H9 (cell line): Measurements from ENCODE around the gene SCD. TPM values are rescaled to one million over a fixed set of nuclear protein-coding genes. Genes with fewer than 3 reads are reported as not detected.

Experiments
- DNase-seq: peaks from one replicate; pipeline ENCODE4 v3.0.0-alpha.2; 2017
- H2AFZ ChIP-seq: one replicate; pipeline ENCODE4 v1.6.1; 2013; ENCODE audit warnings: mild to moderate bottlenecking, low read length, control low read depth, moderate library complexity
- H2AK5ac ChIP-seq: 2 replicates; pipeline ENCODE4 v1.6.1; 2013; ENCODE audit warnings: low read length, control low read depth, mixed read lengths; ENCODE audit not compliant: insufficient read length
- H2BK120ac ChIP-seq: one replicate; pipeline ENCODE4 v1.6.1; 2013; ENCODE audit warnings: low read depth, mild to moderate bottlenecking, low read length, control low read depth, inconsistent platforms; ENCODE audit not compliant: poor library complexity, severe bottlenecking
- H2BK12ac ChIP-seq: 2 replicates; pipeline ENCODE4 v1.6.1; 2013; ENCODE audit warnings: low read length, control low read depth, mixed read lengths, low read depth; ENCODE audit not compliant: insufficient read length
- H2BK15ac ChIP-seq: 2 replicates; pipeline ENCODE4 v1.6.1; 2013; ENCODE audit warnings: low read depth, low read length, control low read depth
- H2BK20ac ChIP-seq: one replicate; pipeline ENCODE4 v1.6.1; 2013; ENCODE audit warnings: low read depth, mild to moderate bottlenecking, low read length, control low read depth, inconsistent platforms; ENCODE audit not compliant: poor library complexity, severe bottlenecking
- H2BK5ac ChIP-seq: 2 replicates; pipeline ENCODE4 v1.6.1; 2013; ENCODE audit warnings: low read length, control low read depth, mixed read lengths; ENCODE audit not compliant: insufficient read length
- H3K14ac ChIP-seq: 2 replicates; pipeline ENCODE4 v1.6.1; 2013; ENCODE audit warnings: low read length, control low read depth; ENCODE audit not compliant: insufficient read depth
- H3K18ac ChIP-seq: 2 replicates; pipeline ENCODE4 v1.6.1; 2013; ENCODE audit warnings: low read depth, mild to moderate bottlenecking, mixed read lengths, low read length, control low read depth; ENCODE audit not compliant: insufficient read length
- H3K23ac ChIP-seq: 2 replicates; pipeline ENCODE4 v1.6.1; 2013; ENCODE audit warnings: low read length, control low read depth, mixed read lengths, low read depth; ENCODE audit not compliant: insufficient read length
- H3K23me2 ChIP-seq: 2 replicates; pipeline ENCODE4 v1.6.1; 2013; ENCODE audit warnings: low read depth, mild to moderate bottlenecking, mixed read lengths, low read length, control low read depth; ENCODE audit not compliant: insufficient read length, poor library complexity, severe bottlenecking
- H3K27ac ChIP-seq: 2 replicates; pipeline ENCODE4 v1.5.1; 2013; ENCODE audit warnings: low read length, control low read depth, mixed read lengths, low read depth; ENCODE audit not compliant: insufficient read length
- H3K27me3 ChIP-seq: 2 replicates; pipeline ENCODE4 v1.6.1; 2013; ENCODE audit warnings: low read length, control low read depth, inconsistent platforms; ENCODE audit not compliant: insufficient read depth
- H3K4ac ChIP-seq: 2 replicates; pipeline ENCODE4 v1.6.1; 2013; ENCODE audit warnings: low read depth, mild to moderate bottlenecking, control low read depth, inconsistent platforms, low read length, moderate library complexity
- H3K4me1 ChIP-seq: 2 replicates; pipeline ENCODE4 v1.6.1; 2013; ENCODE audit warnings: low read length, control low read depth, inconsistent platforms; ENCODE audit not compliant: insufficient read depth
- H3K4me2 ChIP-seq: 2 replicates; pipeline ENCODE4 v1.6.1; 2013; ENCODE audit warnings: low read length, control low read depth, mixed read lengths; ENCODE audit not compliant: insufficient read length, insufficient read depth
- H3K56ac ChIP-seq: 2 replicates; pipeline ENCODE4 v1.6.1; 2013; ENCODE audit warnings: low read depth, mild to moderate bottlenecking, mixed read lengths, low read length, control low read depth; ENCODE audit not compliant: insufficient read length
- H3K79me1 ChIP-seq: 2 replicates; pipeline ENCODE4 v1.6.1; 2013; ENCODE audit warnings: low read depth, mild to moderate bottlenecking, moderate library complexity, low read length, control low read depth, inconsistent platforms; ENCODE audit not compliant: insufficient read depth, poor library complexity, severe bottlenecking
- H3K79me2 ChIP-seq: 2 replicates; pipeline ENCODE4 v1.6.1; 2013; ENCODE audit warnings: low read length, control low read depth, inconsistent platforms; ENCODE audit not compliant: insufficient read depth
- H3K9ac ChIP-seq: 2 replicates; pipeline ENCODE4 v1.6.1; 2013; ENCODE audit warnings: low read length, control low read depth, mixed read lengths; ENCODE audit not compliant: insufficient read length; ENCODE audit errors: extremely low read depth
- H3K9me3 ChIP-seq: one replicate; pipeline ENCODE4 v1.6.1; 2013; ENCODE audit warnings: low read depth, low read length, inconsistent platforms; ENCODE audit not compliant: control insufficient read depth
- H3T11ph ChIP-seq: one replicate; pipeline ENCODE4 v1.6.1; 2013; ENCODE audit warnings: mild to moderate bottlenecking, low read length, control low read depth, inconsistent platforms
- H4K20me1 ChIP-seq: one replicate; pipeline ENCODE4 v1.6.1; 2013; ENCODE audit not compliant: control insufficient read depth, insufficient read length, insufficient read depth
- H4K5ac ChIP-seq: 2 replicates; pipeline ENCODE4 v1.6.1; 2013; ENCODE audit warnings: low read depth, mild to moderate bottlenecking, mixed read lengths, low read length, control low read depth; ENCODE audit not compliant: insufficient read length
- H4K8ac ChIP-seq: replicated peaks from 2 replicates; pipeline ENCODE4 v1.6.1; 2013; ENCODE audit warnings: low read length, control low read depth, mixed read lengths, low read depth; ENCODE audit not compliant: insufficient read length
- H4K91ac ChIP-seq: 2 replicates; pipeline ENCODE4 v1.6.1; 2013; ENCODE audit warnings: low read depth, mild to moderate bottlenecking, moderate library complexity, mixed read lengths, low read length, control low read depth; ENCODE audit not compliant: insufficient read length
- H3K27ac Mint-ChIP-seq, 3 experiments: 2 replicates in 2 of 3; 3 replicates in 1 of 3; pipeline ENCODE4 v1.8.0; 2020 to 2021; ENCODE audit warnings: mixed read lengths in 3 of 3, mild to moderate bottlenecking in 1 of 3, moderate library complexity in 1 of 3
- H3K27me3 Mint-ChIP-seq: 2 replicates; pipeline ENCODE4 v1.8.0; 2021; ENCODE audit warnings: low read depth, mild to moderate bottlenecking, moderate library complexity, mixed read lengths
- H3K36me3 Mint-ChIP-seq, 3 experiments: 2 replicates in 2 of 3; 3 replicates in 1 of 3; pipeline ENCODE4 v1.8.0; 2020 to 2021; ENCODE audit warnings: low read depth in 3 of 3, mixed read lengths in 3 of 3; ENCODE audit not compliant: insufficient read depth in 1 of 3
- H3K4me1 Mint-ChIP-seq, 2 experiments: 2 replicates each; pipeline ENCODE4 v1.8.0; 2020; ENCODE audit warnings: mixed read lengths in 2 of 2
- H3K4me3 Mint-ChIP-seq, 2 experiments: 2 replicates in 1 of 2; 3 replicates in 1 of 2; pipeline ENCODE4 v1.8.0; 2020 to 2021; ENCODE audit warnings: mild to moderate bottlenecking in 2 of 2, mixed read lengths in 2 of 2, moderate library complexity in 1 of 2
- H3K9me3 Mint-ChIP-seq, 2 experiments: 2 replicates in 1 of 2; 3 replicates in 1 of 2; pipeline ENCODE4 v1.8.0; 2020; ENCODE audit warnings: mild to moderate bottlenecking in 2 of 2, mixed read lengths in 2 of 2, moderate library complexity in 1 of 2
- CTCF ChIP-seq: fragments of 200-600 bp; sonication (generic); conservative IDR thresholded peaks from 3 replicates; pipeline ENCODE4 v1.8.0; 2021; ENCODE audit warnings: antibody characterized with exemption, mild to moderate bottlenecking
- WGBS: extraction: QIAGEN DNeasy Blood & Tissue Kit; methylation state at CpG from one replicate; pipeline ENCODE4 v1.1.7; 2013; ENCODE audit warnings: missing lambda C conversion rate, low lambda C conversion rate, mixed read lengths; ENCODE audit not compliant: insufficient read length; ENCODE audit errors: extremely low coverage; 5-methylcytosine and 5-hydroxymethylcytosine counted together
- total RNA-seq: library from RNA; stranded (reverse); gene quantifications from 2 replicates; pipeline ENCODE4 v1.2.1, GENCODE V29; 2021

Gene SCD
- total RNA-seq, 1 experiment from 2014 or later, result 354 TPM

DNA sequence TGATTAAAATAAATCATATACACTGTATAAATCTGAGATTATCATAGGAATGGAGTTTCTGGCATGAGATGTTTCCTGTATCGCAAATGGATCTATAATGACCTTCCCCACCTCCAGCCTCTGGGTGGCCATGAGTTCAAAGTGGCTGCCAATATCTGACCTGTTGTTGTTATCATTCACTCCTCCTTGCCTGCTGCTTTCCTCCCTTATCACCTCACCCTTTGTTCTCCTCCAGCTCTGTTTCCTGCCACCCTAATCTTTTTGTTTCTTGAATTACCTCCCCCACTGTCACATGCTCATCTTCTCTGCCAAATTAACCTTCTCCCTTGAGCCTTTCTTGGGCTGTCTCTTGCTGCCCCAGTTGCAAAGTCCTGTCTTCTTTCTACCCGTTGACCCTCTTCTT is 12.0 kb downstream of the SCD start:
- no peak for DNase-seq
- Mint-ChIP-seq H3K36me3 (peaks cover 69 to 92% (median 92%) of the 10 kb centered on the region in 3 experiments), H3K27me3 (peaks cover 1% of the 10 kb centered on the region; the same call in 1 of the 2 replicates), H3K27ac (peak overlapping the region; percentile 68 to 87 (median 85)), H3K4me1 (peaks cover 33 to 36% of the 10 kb centered on the region in 2 experiments), H3K4me3 (peak overlapping the region in 1 of 2 experiments; percentile 21; a peak in 1 of 5 replicates), H3K9me3 (no peaks in the 10 kb centered on the region)
- Histone ChIP-seq H3T11ph (no peak overlapping the region), H2BK12ac (no peak overlapping the region), H3K79me1 (peaks cover 3% of the 10 kb centered on the region), H3K23ac (no peak overlapping the region), H2BK15ac (no peak overlapping the region), H3K79me2 (peaks cover 2% of the 10 kb centered on the region; the same call in 1 of the 2 replicates), H3K18ac (no peak overlapping the region), H3K9me3 (no peaks in the 10 kb centered on the region), H2BK20ac (no peak overlapping the region), H3K27ac (no peak overlapping the region), H2BK120ac (no peak overlapping the region), H4K8ac (no peak overlapping the region), H4K20me1 (peaks cover 3% of the 10 kb centered on the region), H3K56ac (no peak overlapping the region), H3K23me2 (no peaks in the 10 kb centered on the region), H2AFZ (no peak overlapping the region), H3K27me3 (no peaks in the 10 kb centered on the region), H4K5ac (no peak overlapping the region), H3K4me2 (no peak overlapping the region), H2BK5ac (no peak overlapping the region), H4K91ac (no peak overlapping the region), H2AK5ac (no peak overlapping the region), H3K4me1 (peaks cover 3% of the 10 kb centered on the region; the same call in 1 of the 2 replicates), H3K4ac (no peak overlapping the region), H3K9ac (no peak overlapping the region), H3K14ac (no peak overlapping the region)
- TF ChIP-seq CTCF, result 0 out of 3 replicates have a peak, but pooled peaks have one; percentile 21
- no CpG with 5 or more reads among the region's 2 CpGs for WGBS
